Smooth muscle cell (in vitro differentiated cells): ENCODE data around the gene ZKSCAN3. TPM values are rescaled to one million over a fixed set of nuclear protein-coding genes. Genes with fewer than 3 reads are reported as not detected.
"Not testable (repeated sequence)": the region's sequence is repeated elsewhere in the genome, so short reads cannot be mapped to it uniquely, and the experiment has no call there.

Experiments
- DNase-seq: peaks from one replicate; lab custom pipeline; 2025; ENCODE audit not compliant: unreplicated experiment; lab: John Stamatoyannopoulos, UW
- H2AFZ ChIP-seq: fragments of 200-600 bp; sonication (generic); 2 replicates; pipeline ENCODE4 v1.6.0; 2016; ENCODE audit warnings: antibody characterized with exemption, low read depth, mild to moderate bottlenecking
- H3F3A ChIP-seq: fragments of 200-600 bp; sonication (generic); 2 replicates; pipeline ENCODE4 v1.6.0; 2017; ENCODE audit warnings: antibody characterized with exemption, low read depth
- H3K27ac ChIP-seq: fragments of 200-600 bp; sonication (generic); 2 replicates; pipeline ENCODE4 v1.5.1; 2016; ENCODE audit warnings: low read depth, mild to moderate bottlenecking
- H3K27me3 ChIP-seq: fragments of 200-600 bp; sonication (generic); 2 replicates; pipeline ENCODE4 v1.6.1; 2016; ENCODE audit warnings: low read depth, mild to moderate bottlenecking
- H3K36me3 ChIP-seq: fragments of 200-600 bp; sonication (generic); 2 replicates; pipeline ENCODE4 v1.5.1; 2016; ENCODE audit warnings: low read depth
- H3K4me1 ChIP-seq: fragments of 200-600 bp; sonication (generic); 2 replicates; pipeline ENCODE4 v1.5.1; 2016; ENCODE audit warnings: low read depth
- H3K4me2 ChIP-seq: fragments of 200-600 bp; sonication (generic); 2 replicates; pipeline ENCODE4 v1.6.0; 2016; ENCODE audit warnings: mild to moderate bottlenecking
- H3K4me3 ChIP-seq: fragments of 200-600 bp; sonication (generic); 2 replicates; pipeline ENCODE4 v1.5.1; 2016; ENCODE audit warnings: mild to moderate bottlenecking
- H3K79me2 ChIP-seq: fragments of 200-600 bp; sonication (generic); 2 replicates; pipeline ENCODE4 v1.6.0; 2016; ENCODE audit warnings: low read depth, mild to moderate bottlenecking
- H3K9ac ChIP-seq: fragments of 200-600 bp; sonication (generic); 2 replicates; pipeline ENCODE4 v1.6.0; 2016; ENCODE audit warnings: low read depth
- H3K9me3 ChIP-seq: fragments of 200-600 bp; sonication (generic); replicated peaks from 2 replicates; pipeline ENCODE4 v1.5.1; 2016; ENCODE audit warnings: low read depth
- H4K20me1 ChIP-seq: fragments of 200-600 bp; sonication (generic); 2 replicates; pipeline ENCODE4 v1.6.0; 2016; ENCODE audit warnings: low read depth
- CTCF ChIP-seq: fragments of 200-600 bp; sonication (generic); IDR thresholded peaks from 2 replicates; pipeline ENCODE4 v1.5.1; 2017; ENCODE audit warnings: borderline replicate concordance, mild to moderate bottlenecking, antibody characterized with exemption; ENCODE audit not compliant: insufficient read depth, poor library complexity, severe bottlenecking
- WGBS: methylation state at CpG from one replicate; pipeline ENCODE4 v1.1.7; 2016; ENCODE audit warnings: low lambda C conversion rate; 5-methylcytosine and 5-hydroxymethylcytosine counted together
- polyA plus RNA-seq: library from polyadenylated mRNA; unstranded; fragments of >200 nt; fragmentation: Nextera tagmentation; extraction: Ambion mirVana; gene quantifications from 2 replicates; pipeline ENCODE4 v1.2.1, GENCODE V29; 2016
- total RNA-seq: library from RNA; depleted of rRNA; stranded (reverse); fragments of >200 nt; gene quantifications from 2 replicates; pipeline ENCODE4 v1.2.3, GENCODE V29; 2014

Gene ZKSCAN3
- total and polyA plus RNA-seq, 2 experiments from 2014 or later, result 3.6 to 5.2 TPM

- Histone ChIP-seq H3K36me3 (peaks cover 4% of the 10 kb centered on the region), H3K27ac (no peak overlapping the region), H3K4me2 (no peak overlapping the region), H3K4me1 (peaks cover 20% of the 10 kb centered on the region), H2AFZ (no peak overlapping the region), H3K79me2 (peaks cover 17% of the 10 kb centered on the region), H3F3A (peaks cover 3% of the 10 kb centered on the region), H3K27me3 (peaks cover 10% of the 10 kb centered on the region), H3K9ac (no peak overlapping the region), H3K4me3 (no peak overlapping the region), H3K9me3 (no peaks in the 10 kb centered on the region), H4K20me1 (no peaks in the 10 kb centered on the region)
- no peak for DNase-seq
- no peak for TF ChIP-seq CTCF
- 96% methylated on average over 2 of the region's 2 CpGs for WGBS
Measured at GRCh38 chr6:28402197-28402596, 52.5 kb downstream of the ZKSCAN3 start.

- H4K20me1 ChIP-seq, H3K27me3 ChIP-seq, H3K4me1 ChIP-seq, H3K4me2 ChIP-seq, H3K27ac ChIP-seq, H3F3A ChIP-seq, H3K9ac ChIP-seq, H3K36me3 ChIP-seq, H3K4me3 ChIP-seq, H3K79me2 ChIP-seq, H3K9me3 ChIP-seq, H2AFZ ChIP-seq, DNase-seq: not testable (repeated sequence)
- 84% methylated on average over 5 of the region's 5 CpGs for WGBS
Measured at GRCh38 chr6:28403923-28404322, 54.2 kb downstream of the ZKSCAN3 start.

DNA sequence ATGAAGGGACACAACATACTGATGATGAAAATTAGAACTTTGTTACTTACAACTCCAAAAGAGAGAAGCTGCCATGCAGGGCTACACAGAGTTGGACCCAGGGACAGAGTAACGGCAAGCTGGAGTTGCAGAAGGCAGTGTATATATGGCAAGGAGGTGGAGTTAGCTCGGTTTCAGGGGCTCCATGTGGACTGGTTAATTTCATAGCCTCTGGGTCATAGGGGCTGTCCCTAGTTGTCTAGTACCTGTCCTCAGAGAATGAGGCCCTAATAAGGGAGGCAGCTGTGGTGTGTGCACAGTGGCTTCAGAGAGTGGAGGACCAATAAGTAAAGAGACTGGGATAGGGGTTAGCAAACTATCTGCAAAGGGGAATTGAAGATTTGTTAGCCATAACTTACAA is 57.7 kb downstream of the ZKSCAN3 start:
- no peak for TF ChIP-seq CTCF
- H2AFZ ChIP-seq, result no peak overlapping the region
- H3F3A ChIP-seq, result no peaks in the 10 kb centered on the region
- no peaks in the 10 kb centered on the region for H3K9me3 ChIP-seq
- no peaks in the 10 kb centered on the region for H3K36me3 ChIP-seq
- no peak overlapping the region for H3K9ac ChIP-seq
- H3K79me2 ChIP-seq, result no peaks in the 10 kb centered on the region
- H3K27ac ChIP-seq, result no peak overlapping the region
- H3K4me2 ChIP-seq, result no peak overlapping the region
- WGBS, result 85% methylated on average over 2 of the region's 2 CpGs
- H4K20me1 ChIP-seq, result no peaks in the 10 kb centered on the region
- DNase-seq, result no peak
- no peaks in the 10 kb centered on the region for H3K4me1 ChIP-seq
- peaks cover 4% of the 10 kb centered on the region for H3K27me3 ChIP-seq
- H3K4me3 ChIP-seq, result no peak overlapping the region

DNA sequence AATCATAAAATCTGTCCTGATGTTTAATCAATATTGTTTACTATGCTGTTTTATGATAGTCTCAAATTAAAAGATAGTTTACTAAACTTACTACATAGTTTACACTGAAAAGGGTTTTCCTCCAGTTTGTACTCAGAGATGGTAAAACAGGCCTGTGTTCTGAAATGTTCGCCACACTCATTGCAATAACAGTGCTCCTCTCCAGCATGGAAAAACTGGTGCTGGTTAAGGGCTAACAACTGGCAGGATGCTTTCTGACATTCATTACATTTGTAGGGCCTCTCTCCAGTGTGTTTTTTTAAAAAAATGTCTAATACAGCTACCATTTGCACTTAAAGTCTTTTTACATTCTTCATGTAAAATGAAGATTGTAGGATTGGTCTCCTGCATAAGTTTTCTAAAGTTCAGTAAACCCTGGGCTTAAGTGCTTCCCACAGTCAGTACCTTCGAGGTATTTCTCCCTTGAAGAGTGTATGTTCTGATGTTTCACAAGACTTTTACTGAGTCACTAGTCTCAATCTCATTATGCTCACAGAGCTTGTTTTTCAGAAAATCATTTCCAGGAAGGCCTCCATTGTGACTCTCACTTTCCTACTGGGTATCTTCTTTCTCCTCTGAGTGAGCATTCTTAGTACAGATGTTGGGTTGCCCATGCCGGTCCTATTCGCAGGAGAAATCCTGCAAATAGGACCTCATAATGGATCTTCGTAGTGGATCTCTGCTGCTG is 58.5 kb downstream of the ZKSCAN3 start:
- 86% methylated on average over 5 of the region's 5 CpGs for WGBS
- H3K27ac ChIP-seq, result no peak overlapping the region
- no peak for DNase-seq
- H4K20me1 ChIP-seq, result no peaks in the 10 kb centered on the region
- no peaks in the 10 kb centered on the region for H3K79me2 ChIP-seq
- no peak overlapping the region for H2AFZ ChIP-seq
- no peaks in the 10 kb centered on the region for H3F3A ChIP-seq
- H3K4me1 ChIP-seq, result no peaks in the 10 kb centered on the region
- no peak for TF ChIP-seq CTCF
- no peaks in the 10 kb centered on the region for H3K36me3 ChIP-seq
- H3K27me3 ChIP-seq, result no peaks in the 10 kb centered on the region
- no peak overlapping the region for H3K4me3 ChIP-seq
- no peak overlapping the region for H3K4me2 ChIP-seq
- H3K9me3 ChIP-seq, result no peaks in the 10 kb centered on the region
- H3K9ac ChIP-seq, result no peak overlapping the region
